Stimulated activated naive CD8-positive, alpha-beta T cell treated with anti-CD3 and anti-CD28 coated beads, Interleukin-15, Interleukin-2, amounts not matched to agents 100 U/mL and 50 U/mL, for 24 hours (primary cell): ENCODE measurements around the gene SPNS2.

ENCODE experiments used
- ATAC-seq: fragments of 150-1000 bp; cut with Tn5 transposase; one replicate; pipeline ENCODE4 v1.10.0; 2021
- DNase-seq: peaks from one replicate; pipeline ENCODE4 v3.0.0; 2021

SPNS2 gene

DNA sequence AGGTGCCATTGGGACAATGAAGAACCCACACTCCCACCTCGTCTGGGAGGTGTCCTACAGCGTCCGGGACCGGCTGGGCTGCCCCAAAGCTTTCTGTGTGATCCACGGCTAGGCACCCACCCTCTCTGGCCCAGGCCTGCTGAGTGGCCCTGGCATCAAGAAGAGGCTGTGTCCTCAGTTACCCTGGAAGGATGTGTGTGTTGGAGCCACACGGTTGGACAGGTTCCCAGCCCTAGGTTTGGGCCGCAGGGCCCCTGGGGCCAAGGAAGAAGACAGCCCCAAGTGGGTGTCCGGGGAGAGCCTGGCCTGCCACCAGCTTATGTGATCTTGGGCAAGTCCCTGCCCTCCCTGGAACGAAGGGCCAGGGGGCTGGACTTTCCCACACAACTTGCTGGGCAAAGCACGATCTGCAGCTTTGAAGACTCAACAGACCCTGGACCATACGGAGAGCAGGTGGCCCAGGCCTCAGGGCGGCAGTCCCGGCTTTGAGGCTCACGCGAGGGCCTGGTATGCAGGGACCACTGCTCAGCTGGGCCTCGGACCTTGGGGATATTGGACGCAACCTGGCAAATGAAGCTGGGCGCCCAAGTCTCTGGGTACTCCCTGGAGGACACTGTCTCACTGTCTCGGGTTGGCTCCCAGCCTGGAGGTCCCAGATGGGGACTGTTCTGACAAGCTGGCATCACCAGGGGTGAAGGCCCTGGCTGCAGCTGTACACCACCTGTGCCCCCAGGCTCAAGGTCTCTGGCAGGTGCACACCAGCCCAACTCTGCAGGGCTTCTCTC, 39.0 kb downstream of the SPNS2 start:
- ATAC-seq (no peak), DNase-seq (no peak)

DNA sequence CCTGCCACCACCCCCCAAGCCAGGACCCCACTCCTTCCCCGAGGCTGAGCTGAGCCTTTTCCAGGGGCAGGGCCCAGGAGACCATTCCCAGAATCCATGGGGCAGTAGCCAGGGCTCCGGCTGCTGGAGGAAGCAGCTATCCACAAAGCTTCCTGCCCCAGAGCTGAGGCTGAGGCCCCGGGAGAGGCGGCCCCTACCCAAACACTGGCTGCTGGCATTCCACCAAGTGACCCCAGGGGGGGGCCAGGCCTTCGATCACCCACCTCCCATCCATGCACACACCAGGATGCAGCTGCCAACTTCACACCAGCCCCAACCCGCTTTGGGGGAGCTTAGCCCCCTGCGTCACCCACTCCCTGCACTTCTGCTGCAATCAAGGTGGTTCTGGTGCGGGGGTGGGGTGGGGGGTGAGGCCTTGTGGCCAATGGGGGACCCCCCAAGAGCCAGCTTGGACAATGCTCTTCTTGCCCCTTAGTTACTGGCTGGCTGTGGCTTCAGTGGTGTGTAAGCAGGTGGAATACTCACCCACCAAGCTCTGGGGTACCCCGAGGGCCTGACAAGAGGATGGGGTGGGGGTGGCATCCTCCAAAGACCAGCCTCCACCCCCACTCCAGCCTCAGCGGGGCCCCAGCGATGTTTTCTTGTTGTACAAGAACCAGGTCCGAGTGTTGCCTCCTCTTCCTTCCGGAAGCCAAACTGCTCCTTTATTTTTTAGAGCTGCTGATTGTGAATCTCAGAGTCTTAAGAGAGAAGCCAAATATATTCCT, 39.7 kb downstream of the SPNS2 start:
- no peak for ATAC-seq
- no peak for DNase-seq

DNA sequence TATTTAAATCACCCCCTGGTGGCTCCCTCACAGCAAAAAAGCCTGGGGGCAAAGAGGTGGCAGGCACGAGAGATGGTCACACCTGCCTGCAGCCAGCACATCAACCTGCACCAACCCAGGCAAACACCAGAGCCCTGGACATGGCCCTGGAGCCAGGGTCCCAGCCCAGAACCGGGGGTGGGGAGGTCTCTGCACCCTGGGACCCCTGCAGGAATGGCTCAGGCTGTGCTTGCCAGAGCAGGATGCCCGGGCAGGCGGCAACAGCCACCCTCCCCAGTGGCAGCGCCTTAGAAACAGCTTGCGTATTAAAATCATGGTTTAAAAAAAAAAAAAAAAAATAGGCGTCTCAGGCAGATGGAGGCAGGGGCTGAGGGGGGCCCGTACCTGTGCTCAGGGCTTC, 40.3 kb downstream of the SPNS2 start:
- ATAC-seq, result no peak

DNA sequence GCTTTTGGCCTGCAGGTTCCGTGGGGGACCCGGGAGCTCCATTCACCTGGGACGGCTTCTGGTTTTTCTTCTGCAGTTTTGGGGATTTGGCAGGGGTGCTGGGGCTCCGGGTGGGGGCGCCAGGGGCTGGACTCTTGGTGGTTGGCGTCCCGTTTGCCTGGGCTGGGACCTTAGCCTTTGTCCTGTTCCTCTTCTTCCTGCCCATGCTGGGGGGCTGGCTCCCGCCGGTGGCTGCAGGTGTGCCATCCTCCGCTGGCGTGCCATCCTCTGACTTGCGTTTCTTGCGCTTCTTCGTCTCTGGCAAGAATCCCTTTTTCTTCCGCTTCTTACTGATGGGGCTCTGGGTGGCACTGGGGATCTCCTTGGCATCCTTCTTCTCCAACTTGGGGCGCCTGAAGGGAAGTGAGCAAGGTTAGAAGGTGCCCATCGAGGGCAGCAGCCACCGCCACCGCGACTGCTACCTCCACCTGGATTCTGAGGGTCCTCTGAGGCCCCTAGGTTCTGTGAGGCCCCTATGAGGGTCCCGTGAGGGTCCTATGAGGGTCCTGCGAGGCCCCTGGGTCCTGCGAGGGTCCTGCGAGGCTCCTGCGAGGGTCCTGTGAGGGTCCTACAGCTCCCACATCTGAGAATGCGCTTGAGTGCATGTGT, 41.0 kb downstream of the SPNS2 start:
- DNase-seq (no peak), ATAC-seq (no peak)

More for the DNA sequence above, 40.3 kb downstream of the SPNS2 start:
- no peak for DNase-seq

DNA sequence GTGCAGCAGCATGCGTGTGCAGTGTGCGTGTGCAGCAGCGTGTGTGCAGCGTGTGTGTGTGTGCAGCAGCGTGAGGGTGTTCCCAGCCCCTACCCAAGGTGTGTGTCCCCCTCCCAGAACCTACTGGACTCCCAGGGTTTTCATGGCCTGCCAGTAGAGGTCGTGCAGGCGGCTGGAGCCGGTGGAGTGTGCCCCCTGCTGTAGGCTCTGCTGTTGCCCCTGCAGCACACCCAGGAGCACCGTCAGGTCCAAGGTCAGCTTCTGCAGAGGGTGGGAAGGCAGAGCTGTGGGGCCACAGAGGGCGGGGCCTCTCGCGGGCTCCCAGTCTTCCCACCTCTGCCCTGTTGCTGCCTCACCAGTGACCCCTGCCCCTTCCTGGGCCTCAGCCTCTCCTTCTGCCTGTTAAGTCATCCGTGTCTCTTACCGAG, 41.6 kb downstream of the SPNS2 start:
- no peak for DNase-seq
- no peak for ATAC-seq

DNA sequence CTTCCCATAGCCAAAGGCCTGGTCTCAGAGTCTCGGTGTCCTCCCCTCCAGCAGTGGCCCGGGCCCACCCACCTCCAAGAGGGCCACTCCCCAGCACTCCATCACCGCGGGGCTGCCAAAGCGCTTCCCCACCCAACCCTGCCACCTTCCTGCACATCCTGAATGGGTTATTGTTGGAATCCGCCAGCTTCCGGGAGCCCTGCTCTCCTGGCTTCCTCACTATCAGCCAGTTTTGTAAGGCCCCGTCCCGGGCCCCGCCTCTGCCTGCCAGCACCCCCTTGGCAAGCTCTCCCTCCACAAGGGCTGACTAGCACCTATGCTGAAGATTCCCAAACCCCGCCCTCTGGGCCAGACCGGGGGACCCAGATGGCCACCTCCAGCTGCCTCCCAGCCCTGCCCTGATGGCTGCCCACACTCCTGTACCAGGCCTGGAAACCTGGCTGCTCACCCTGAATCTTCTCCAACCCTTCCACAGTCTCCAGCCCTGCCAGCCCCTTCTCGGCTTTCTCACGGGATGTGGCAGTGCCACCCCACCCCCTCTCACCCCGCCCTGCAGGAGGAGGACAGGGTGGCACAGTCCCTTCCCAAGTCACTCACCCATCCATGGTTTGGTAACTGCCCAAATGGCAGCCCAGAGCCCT, 42.1 kb downstream of the SPNS2 start:
- no peak for DNase-seq
- ATAC-seq, result no peak

DNA sequence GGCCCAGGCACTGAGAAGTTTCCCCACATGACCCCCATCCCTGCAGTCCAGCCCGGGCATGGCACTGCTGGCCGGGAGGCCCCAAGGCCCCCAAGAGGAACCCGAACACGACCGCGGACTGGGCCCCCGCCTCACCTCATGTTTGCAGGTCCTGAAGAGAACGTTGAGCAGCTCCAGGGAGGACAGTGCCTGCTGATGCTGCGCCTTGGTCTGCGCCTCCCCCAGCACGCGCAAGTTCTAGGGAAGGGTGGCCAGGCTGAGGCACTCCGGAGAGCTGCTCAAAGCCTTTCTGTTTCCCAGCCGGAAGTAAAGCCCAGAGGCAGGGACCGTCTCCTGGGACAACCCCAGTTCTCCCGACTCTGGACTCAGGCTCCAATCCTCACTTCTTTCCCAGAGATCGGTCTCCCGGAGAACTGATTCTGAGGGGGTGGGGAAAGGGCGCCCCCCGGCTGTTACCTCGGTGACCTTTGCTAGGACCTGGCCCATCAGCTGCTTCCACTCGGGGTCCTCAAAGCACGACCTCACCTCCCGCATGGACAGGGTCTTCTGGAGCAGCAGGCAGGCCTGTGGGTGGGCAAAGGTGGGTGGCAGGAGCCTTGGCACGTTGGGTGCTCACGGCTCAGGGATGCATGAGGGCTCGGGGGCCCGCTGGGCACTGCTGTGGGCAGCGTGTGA, 42.8 kb downstream of the SPNS2 start:
- DNase-seq (no peak), ATAC-seq (no peak)

DNA sequence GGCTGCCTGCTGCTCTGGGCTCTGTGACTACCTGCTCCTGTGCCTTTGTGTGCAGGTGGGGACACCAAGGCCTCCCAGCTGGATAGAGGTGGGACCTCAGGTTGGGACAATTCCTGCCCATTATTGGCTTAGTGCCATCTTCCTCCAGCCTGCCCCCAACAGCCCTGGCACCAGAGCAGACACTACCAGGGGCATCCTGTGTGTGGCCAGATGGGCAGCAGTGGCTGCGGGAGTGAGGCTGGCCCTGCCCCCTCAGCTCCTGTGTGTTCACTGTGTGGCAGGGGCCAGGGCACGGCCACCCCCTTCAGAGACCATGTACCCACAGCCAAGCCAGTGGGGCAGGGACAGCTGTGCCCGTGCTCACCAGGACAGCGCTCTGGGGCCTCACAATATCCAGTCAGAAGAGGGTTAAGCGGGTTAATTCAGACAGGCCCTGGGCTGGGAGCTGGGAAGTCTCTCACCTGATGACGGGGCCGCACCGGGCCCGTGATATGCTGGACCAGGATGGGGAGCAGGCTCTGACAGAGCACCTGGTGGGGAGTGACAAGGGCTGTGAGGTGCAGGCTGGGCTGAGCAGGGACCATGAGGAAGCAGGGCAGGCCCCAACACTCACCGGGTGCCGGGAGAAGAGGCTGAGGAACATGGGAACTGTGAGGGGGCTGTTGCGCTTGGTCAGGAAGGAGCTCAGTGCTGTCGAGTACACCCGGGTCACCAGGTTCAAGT, 43.5 kb downstream of the SPNS2 start:
- no peak for DNase-seq
- ATAC-seq, result no peak

DNA sequence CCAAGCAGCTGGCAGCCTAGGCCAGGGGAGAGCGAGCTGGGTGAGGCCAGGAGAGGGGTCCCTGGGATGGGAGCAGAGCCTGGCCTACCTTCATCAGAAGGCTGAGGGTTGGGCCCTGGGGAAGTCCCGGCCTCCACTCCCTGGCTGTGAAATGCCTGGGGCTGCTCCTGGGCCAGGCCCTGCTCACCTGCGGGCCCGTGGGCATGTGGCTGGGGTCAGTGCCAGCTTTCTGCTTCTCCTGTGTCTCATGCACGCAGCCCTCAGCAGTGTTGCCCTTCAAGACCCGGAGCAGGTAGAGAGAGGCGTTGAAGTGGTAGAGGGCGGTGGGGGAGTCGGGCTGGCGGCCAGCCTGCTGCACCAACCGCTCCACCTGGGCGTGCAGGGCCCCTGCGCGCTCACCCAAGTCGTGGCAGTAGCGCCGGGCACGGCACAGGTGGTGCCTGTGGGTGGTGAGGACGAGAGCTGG, 44.1 kb downstream of the SPNS2 start:
- no peak for ATAC-seq
- no peak for DNase-seq

DNA sequence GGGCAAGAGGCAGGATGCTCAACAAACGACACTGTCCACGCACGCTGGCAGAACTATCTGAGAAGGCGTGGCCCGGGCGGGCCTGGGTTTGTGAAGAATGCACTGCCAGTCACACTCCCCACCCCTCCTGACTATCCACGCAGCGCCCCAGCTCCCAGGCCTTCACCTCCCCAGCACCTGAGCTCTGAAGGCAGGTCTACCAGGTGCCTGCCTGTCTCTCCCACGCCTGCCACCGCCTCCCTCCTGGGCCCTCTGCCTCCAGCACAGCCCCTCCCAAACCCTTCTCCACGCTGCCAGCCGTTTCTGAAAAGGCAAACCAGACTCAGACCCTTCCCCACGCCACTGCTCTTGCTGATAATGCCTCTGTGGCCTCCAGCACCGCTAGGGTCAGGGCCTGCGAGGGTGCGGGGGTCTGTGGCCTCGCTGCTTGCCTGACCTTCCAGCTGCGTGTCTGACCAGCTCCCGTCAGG, 44.9 kb downstream of the SPNS2 start:
- ATAC-seq (no peak), DNase-seq (no peak)

DNA sequence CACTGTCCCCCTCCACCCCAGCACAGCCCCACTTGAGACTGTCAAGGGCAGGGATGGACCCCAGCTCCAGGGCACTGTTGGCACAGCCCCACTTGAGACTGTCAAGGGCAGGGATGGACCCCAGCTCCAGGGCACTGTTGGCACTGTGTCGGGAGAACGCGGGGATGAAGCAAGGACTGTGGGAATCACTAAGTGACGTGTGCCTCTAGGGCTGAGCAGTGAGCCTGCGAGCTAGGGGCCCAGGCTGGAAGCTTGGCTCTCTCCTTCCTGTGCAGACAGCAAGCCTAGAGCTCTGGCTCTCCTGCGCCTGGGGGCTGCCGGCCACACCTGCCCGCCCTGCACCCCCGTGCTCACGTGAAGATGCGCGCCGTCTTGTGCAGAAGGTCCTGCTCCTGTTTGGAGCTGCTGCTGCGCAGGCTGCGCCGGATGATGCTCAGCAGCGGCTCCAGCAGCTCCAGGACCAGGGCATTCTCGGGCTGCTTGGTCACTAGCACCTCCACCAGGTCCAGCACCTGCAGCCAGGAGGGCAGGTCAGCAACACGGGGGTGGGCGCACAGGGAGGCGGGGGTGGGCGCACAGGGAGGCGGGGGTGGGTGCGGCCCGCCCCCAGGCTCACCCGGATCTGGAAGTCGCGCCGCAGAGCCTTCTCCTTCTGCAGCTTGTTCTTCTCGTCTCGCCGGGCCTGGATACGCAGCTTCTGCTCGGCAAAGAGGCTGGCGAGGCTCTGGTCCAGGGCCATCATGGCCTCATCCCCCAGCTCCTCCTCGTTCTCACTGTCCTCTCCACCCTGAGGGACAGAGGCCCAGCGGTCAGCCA, 45.7 kb downstream of the SPNS2 start:
- no peak for DNase-seq
- ATAC-seq, result no peak

DNA sequence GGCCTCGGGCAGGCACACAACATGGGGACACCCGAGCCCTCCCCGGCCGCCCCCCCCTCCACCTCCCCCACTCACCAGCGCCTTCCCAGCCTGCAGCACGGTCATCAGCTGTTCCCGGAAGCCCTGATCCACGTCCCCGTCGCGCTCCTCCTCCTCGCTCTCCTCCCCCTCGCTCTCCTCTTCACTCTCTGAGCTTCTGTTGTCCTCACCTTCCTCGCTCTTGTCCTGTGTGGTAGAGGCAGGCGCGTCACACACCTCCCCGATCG, 46.2 kb downstream of the SPNS2 start:
- ATAC-seq, result no peak
- no peak for DNase-seq

DNA sequence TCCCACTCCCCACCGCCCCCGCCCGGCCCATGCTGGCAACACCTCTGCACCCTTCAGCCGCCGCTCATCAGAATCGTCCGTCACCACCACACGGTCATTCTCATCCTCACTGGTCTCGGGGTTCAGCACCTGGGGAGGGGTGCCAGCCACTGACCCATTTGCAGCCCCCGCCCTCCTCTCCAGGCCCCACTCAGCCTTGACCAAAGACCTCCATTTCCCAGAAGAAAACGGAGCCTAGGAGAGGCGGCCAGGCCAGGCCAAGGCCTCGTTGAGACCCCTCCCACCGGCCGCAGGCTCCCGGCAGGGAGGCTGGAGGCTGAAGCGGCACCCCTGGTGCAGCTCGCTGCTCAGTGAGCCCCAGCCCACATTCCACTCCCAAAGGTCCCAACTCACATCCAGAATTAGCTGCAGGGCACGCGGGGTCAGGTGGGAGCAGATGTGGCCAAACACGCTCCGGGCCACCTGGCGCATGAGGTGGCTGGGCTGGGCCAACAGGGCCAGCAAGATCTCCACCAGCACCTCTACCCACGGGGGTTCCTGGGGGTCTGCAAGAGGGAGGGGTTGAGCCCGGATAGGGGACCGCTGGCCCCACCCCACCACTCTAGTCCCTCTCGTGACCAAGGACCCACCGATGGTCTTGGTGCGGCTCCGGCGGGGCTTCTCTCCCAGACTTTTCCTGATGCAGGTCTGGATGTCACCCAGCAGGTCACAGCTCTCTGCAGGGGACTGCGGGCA, 46.7 kb downstream of the SPNS2 start:
- ATAC-seq, result no peak
- no peak for DNase-seq

DNA sequence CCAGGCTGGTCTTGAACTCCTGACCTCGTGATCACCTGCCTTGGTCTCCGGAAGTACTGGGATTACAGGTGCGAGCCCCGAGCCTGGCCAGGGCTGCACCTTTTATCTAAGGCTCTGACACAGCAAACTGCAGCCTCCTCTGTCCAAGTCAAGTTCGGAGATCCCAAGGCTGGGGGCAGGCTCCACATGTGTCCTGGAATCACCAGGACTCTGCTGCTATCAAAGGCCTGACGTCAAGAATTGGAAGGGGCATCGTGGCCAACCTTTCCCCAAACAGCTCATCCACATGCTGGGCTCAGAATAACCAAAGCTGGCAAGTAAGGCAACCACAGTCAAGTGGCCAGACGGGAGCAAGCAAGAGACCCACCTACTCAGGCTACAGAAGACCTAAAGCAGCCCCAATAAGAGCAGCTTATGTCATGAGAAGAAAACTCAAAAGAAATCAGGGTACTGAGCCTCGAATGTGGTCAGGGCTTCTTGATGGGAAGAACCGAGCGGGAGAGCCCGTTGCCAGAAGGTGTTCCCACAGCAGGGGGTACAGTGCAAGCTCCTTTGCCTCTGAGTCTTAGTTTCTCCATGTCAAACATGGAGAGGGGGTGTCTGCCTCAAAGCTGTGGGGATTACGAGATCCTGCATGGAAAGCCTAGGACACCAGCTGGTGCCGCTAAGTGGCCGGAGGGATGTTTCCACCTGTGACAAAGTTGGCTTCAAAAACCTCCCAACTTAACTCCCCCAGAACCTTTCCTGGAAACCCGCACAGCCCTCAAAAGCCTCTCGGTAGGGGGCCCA, 48.6 kb downstream of the SPNS2 start:
- DNase-seq (no peak), ATAC-seq (no peak)

DNA sequence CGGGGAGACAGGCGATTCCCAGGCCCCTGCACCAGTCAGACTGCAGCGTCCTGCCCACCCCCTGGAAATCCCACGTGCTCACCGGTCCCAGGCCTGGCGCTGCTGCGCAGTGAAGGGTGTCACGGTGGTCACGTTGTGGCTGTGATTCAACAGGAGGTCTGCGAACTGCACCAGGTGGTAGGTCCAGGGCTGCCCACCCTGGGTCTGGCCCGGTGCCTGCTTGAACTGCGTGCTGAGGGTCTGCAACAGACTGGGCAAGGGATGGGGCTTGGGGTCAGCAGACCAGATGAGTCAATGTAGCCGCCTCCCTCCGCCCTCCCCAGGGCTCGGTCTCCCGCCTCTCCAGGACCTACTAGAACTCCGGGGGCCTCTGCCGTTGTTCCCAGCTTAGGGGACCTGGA, 49.4 kb downstream of the SPNS2 start:
- ATAC-seq (no peak), DNase-seq (peak; percentile 2)

DNA sequence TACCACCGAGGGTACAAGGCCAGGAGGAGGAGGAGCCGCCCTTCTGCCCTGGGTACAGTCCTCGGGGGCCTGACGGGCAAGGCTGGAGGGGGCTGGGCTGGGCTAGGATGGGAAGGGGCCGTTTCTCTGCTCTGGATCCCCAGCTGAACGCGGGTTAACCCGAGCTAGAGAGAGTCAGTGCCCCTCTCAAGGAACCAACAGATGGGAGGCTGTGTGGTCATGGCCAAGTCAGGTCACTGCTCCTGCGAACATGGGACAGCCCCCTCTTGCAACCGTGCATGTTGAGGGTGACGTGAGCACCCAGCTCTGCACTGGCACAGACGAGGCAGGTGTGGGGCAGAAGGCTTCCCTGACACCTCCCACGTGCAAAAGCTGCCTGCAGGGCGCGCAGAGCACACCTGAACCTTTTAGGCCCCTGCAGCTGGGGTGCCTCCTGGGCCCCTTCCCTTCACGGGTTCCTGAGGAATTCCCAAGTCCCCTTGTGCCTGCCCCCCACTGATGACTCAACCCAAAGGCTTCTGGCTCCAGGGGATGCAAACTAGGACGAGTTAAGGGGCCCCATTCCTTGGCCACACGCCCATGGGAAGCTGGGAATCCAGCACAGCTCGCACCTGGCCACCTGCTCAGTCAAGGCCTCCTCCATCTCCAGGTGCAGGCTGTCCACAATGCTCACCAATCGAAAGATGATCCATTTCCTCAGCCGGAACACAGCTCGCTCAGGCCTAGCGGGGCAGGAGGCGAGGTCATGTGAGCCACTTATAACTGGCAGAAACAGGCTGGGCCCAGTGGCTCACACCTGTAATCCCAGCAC, 50.2 kb downstream of the SPNS2 start:
- ATAC-seq (no peak), DNase-seq (peak; percentile 3)

DNA sequence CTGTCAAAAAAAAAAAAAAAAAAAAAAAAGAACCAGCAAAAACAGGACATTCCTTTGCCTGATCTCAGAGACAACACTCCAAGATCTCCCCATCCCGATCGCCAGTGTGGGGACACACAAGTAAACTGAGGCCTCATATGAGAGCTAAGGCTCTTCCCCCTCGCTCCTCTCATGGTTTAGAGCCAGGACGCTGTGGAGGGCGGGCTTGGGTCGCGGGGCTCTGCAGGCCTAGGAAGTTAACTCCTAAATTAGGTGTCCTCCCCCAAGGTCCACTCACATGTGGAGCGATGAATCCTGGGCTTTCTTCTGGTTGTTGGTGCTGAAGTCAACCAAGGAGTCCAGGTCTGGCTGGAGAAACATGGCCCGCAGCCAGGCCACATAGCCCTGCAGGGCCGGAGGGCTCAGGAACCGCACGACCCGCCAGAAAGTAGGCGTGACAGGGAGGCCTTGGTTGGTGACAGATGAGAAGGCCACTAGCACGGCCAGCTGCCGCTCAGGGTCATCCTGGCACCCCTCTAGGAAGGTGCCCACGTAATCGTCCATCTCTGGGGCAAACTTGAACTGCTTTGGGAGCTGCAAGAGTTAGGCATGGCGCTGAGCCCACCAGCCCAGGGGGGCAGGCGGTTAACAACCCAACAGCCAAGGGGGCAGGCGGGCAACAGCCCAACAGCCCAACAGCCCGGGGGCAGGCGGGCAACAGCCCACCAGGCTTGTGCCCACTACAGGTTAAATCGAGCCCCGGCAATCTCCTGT, 51.3 kb downstream of the SPNS2 start:
- DNase-seq (peak; percentile 2), ATAC-seq (no peak)
